OCI-LY7 (cell line): ENCODE measurements around the gene ABHD17A. TPM values are rescaled to one million over a fixed set of nuclear protein-coding genes. Genes with fewer than 3 reads are reported as not detected.

Experiments
- BruUV-seq: library from RNA; stranded (reverse); fragments of 400-500 nt; replicated peaks from 2 replicates; lab custom pipeline; 2021; lab: Mats Ljungman, UMichigan
- CTCF ChIA-PET: fragments of 300-600 bp; sonication (Branson Sonifier 250); formaldehyde crosslinking; loops from one replicate; lab custom pipeline; 2022; ENCODE audit warnings: antibody characterized with exemption; ENCODE audit not compliant: unreplicated experiment; lab: Charles Lee
- POLR2A ChIA-PET: fragments of 300-600 bp; sonication (Branson Sonifier 250); formaldehyde crosslinking; loops from one replicate; lab custom pipeline; 2022; ENCODE audit warnings: antibody characterized with exemption; lab: Charles Lee
- DNase-seq: peaks from one replicate; pipeline ENCODE4 v3.0.0-alpha.2; 2015; ENCODE audit warnings: low spot score
- H2AFZ ChIP-seq: fragments of 200-600 bp; sonication (generic), shearing (Covaris generic); 2 replicates; pipeline ENCODE4 v1.6.1; 2014; ENCODE audit warnings: mild to moderate bottlenecking, antibody characterized with exemption, low read length, moderate library complexity
- H3K27ac ChIP-seq: fragments of 200-600 bp; sonication (generic); 2 replicates; pipeline ENCODE4 v1.5.1; 2014; ENCODE audit warnings: mixed run types, low read depth, mild to moderate bottlenecking, moderate library complexity, low read length, inconsistent platforms; ENCODE audit not compliant: poor library complexity, severe bottlenecking
- H3K36me3 ChIP-seq: fragments of 200-600 bp; sonication (generic); 2 replicates; pipeline ENCODE4 v1.6.1; 2014; ENCODE audit warnings: mild to moderate bottlenecking, antibody characterized with exemption, low read length, moderate library complexity, mixed read lengths; ENCODE audit not compliant: insufficient read depth
- H3K4me1 ChIP-seq: fragments of 200-600 bp; sonication (generic); 2 replicates; pipeline ENCODE4 v1.5.1; 2014; ENCODE audit warnings: mild to moderate bottlenecking, low read length; ENCODE audit not compliant: insufficient read depth, poor library complexity, severe bottlenecking
- H3K4me2 ChIP-seq: fragments of 200-600 bp; sonication (generic); 2 replicates; pipeline ENCODE4 v1.6.1; 2014; ENCODE audit warnings: mild to moderate bottlenecking, low read length
- H3K4me3 ChIP-seq: fragments of 200-600 bp; sonication (generic); 2 replicates; pipeline ENCODE4 v1.5.1; 2014; ENCODE audit warnings: mild to moderate bottlenecking, low read depth, low read length; ENCODE audit not compliant: poor library complexity, severe bottlenecking
- H3K79me2 ChIP-seq: fragments of 200-600 bp; sonication (generic); 2 replicates; pipeline ENCODE4 v1.6.1; 2016; ENCODE audit warnings: low read depth, mild to moderate bottlenecking, low read length, moderate library complexity, mixed read lengths; ENCODE audit not compliant: insufficient read depth
- H3K9me2 ChIP-seq: fragments of 200-600 bp; sonication (generic); 2 replicates; pipeline ENCODE4 v1.6.1; 2016; ENCODE audit warnings: mild to moderate bottlenecking, low read length, mixed read lengths; ENCODE audit not compliant: insufficient read depth
- H3K9me3 ChIP-seq: fragments of 200-600 bp; sonication (generic); 2 replicates; pipeline ENCODE4 v1.6.1; 2014; ENCODE audit warnings: mild to moderate bottlenecking, mixed run types, low read length, mixed read lengths
- H4K20me1 ChIP-seq: fragments of 200-600 bp; sonication (generic); 2 replicates; pipeline ENCODE4 v1.6.1; 2014; ENCODE audit warnings: mild to moderate bottlenecking, antibody characterized with exemption, low read length, moderate library complexity, mixed read lengths; ENCODE audit not compliant: insufficient read depth
- CTCF ChIP-seq: fragments of 200-600 bp; sonication (generic); conservative IDR thresholded peaks from 2 replicates; pipeline ENCODE4 v1.5.1; 2014; ENCODE audit warnings: mild to moderate bottlenecking, antibody characterized with exemption, low read length, moderate library complexity, mixed read lengths
- EZH2phosphoT487 ChIP-seq: fragments of 200-600 bp; sonication (generic); IDR thresholded peaks from 2 replicates; pipeline ENCODE4 v1.6.1; 2018; ENCODE audit warnings: low read depth, borderline replicate concordance, mild to moderate bottlenecking, mixed run types, antibody characterized with exemption, low read length, moderate library complexity, mixed read lengths
- intact Hi-C: fragments of 100-400 bp; cut with micrococcal nuclease; formaldehyde crosslinking; loops from one replicate; pipeline ENCODE4 v1.10.0; 2022; ENCODE audit not compliant: unreplicated experiment
- total RNA-seq, 2 experiments: library from RNA; depleted of rRNA in 1 of 2; stranded (reverse); fragments of >200 nt in 1 of 2; shearing (Covaris generic) in 1 of 2; gene quantifications; 2 replicates each; pipeline ENCODE4 v1.2.3, GENCODE V29; 2014 to 2022

Gene ABHD17A
- total RNA-seq, 2 experiments from 2014 or later = 71.3 to 130 TPM

- intact Hi-C loops = no loop called here
- BruUV-seq = no TSS peak
- no peaks in the 10 kb centered on the region for H3K9me3 ChIP-seq
- peak overlapping the region; percentile 98 for H3K4me2 ChIP-seq
- no peak for DNase-seq
- CTCF ChIA-PET = no interaction called here
- peak overlapping the region; percentile 97 for H3K4me3 ChIP-seq
- peaks cover 59% of the 10 kb centered on the region for H3K4me1 ChIP-seq
- peaks cover 55% of the 10 kb centered on the region for H3K79me2 ChIP-seq
- peaks cover 11% of the 10 kb centered on the region; the same call in 1 of the 2 replicates for H3K36me3 ChIP-seq
- TF ChIP-seq CTCF (no peak), EZH2phosphoT487 (no peak)
- no peaks in the 10 kb centered on the region for H3K9me2 ChIP-seq
- H2AFZ ChIP-seq = no peak overlapping the region
- POLR2A ChIA-PET = no interaction called here
- peak overlapping the region; percentile 68 for H3K27ac ChIP-seq
- peaks cover 23% of the 10 kb centered on the region for H4K20me1 ChIP-seq
Measured at GRCh38 chr19:1861599-1862031, 23.7 kb downstream of the ABHD17A start.

GRCh38 chr19:1860821-1861598, 24.3 kb downstream of the ABHD17A start:
- H4K20me1 ChIP-seq = peaks cover 23% of the 10 kb centered on the region
- ChIA-PET CTCF (no interaction called here), POLR2A (no interaction called here)

More at GRCh38 chr19:1860821-1861598, 24.3 kb downstream of the ABHD17A start:
- peaks cover 65% of the 10 kb centered on the region for H3K4me1 ChIP-seq
- H3K9me3 ChIP-seq = no peaks in the 10 kb centered on the region
- H3K9me2 ChIP-seq = no peaks in the 10 kb centered on the region
- no peak for DNase-seq
- peak overlapping the region; percentile 98 for H3K4me2 ChIP-seq
- intact Hi-C loops = no loop called here
- no peak overlapping the region for H2AFZ ChIP-seq
- peaks cover 11% of the 10 kb centered on the region; the same call in 1 of the 2 replicates for H3K36me3 ChIP-seq
- BruUV-seq = no TSS peak
- peak overlapping the region; percentile 97 for H3K4me3 ChIP-seq
- peaks cover 61% of the 10 kb centered on the region for H3K79me2 ChIP-seq
- TF ChIP-seq CTCF (no peak), EZH2phosphoT487 (no peak)
- H3K27ac ChIP-seq = no peak overlapping the region
